ENCODE results near the gene HCK.

DNA sequence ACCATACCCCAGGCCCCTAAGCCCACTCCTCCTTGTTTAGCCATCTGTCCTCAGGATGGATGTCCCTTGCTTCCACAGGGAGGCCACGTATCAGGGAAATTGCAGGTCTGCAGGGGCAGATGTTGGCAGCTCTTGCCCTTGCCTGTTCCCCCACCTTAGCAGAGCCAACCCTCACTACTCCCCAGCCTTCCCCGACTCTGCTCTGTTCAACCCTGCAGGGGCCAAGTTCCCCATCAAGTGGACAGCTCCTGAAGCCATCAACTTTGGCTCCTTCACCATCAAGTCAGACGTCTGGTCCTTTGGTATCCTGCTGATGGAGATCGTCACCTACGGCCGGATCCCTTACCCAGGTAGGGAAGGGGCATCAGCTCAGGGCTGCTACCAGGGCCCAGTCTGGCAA, 46.7 kb downstream of the HCK start:
- TF ChIP-seq GATA3 (IDR thresholded peaks at IDR 0.05; ENCODE audit: low read depth, low read length) (no peak), GATA2 (IDR thresholded peaks at IDR 0.05; ENCODE audit: low read depth, low read length) (no peak)

All from SH-SY5Y (cell line).